GM21723 (cell line): Measurements from ENCODE around the gene LAMA4.
"Not testable (repeated sequence)": the region's sequence is repeated elsewhere in the genome, so short reads cannot be mapped to it uniquely, and the experiment has no call there.

Experiments used
- ATAC-seq: cut with Tn5 transposase; IDR thresholded peaks from one replicate; pipeline ENCODE4 v1.9.1; 2021; ENCODE audit warnings: mild to moderate bottlenecking, moderate library complexity; ENCODE audit not compliant: unreplicated experiment

LAMA4 gene

GRCh38 chr6:112153926-112154607, 100.3 kb downstream of the LAMA4 start:
- ATAC-seq = no peak

GRCh38 chr6:112150363-112150762, 104.0 kb downstream of the LAMA4 start:
- ATAC-seq = no peak

GRCh38 chr6:112149719-112150263, 104.6 kb downstream of the LAMA4 start:
- no peak for ATAC-seq

GRCh38 chr6:112149236-112149635, 105.1 kb downstream of the LAMA4 start:
- ATAC-seq = no peak

DNA sequence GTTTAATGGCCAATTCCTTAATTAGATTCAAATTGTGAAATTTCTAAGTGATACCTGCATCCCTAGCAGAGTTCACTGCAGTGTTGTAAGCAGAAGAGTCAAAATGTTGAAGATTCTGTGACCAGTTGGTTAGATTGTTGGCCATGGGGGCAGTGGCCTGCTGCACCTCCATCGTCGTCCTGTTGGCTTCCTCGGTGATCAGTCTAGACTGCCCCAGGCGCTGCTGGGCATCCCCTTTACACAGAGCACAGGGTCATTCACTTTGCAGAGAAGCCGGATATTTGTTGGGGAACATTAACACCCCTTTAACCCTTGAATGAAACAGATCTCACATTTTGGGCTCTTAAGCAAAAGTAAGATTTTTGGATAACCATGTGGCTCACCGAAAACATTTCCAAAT, 106.3 kb downstream of the LAMA4 start:
- no peak for ATAC-seq

GRCh38 chr6:112145080-112145573, 109.2 kb downstream of the LAMA4 start:
- ATAC-seq = no peak

DNA sequence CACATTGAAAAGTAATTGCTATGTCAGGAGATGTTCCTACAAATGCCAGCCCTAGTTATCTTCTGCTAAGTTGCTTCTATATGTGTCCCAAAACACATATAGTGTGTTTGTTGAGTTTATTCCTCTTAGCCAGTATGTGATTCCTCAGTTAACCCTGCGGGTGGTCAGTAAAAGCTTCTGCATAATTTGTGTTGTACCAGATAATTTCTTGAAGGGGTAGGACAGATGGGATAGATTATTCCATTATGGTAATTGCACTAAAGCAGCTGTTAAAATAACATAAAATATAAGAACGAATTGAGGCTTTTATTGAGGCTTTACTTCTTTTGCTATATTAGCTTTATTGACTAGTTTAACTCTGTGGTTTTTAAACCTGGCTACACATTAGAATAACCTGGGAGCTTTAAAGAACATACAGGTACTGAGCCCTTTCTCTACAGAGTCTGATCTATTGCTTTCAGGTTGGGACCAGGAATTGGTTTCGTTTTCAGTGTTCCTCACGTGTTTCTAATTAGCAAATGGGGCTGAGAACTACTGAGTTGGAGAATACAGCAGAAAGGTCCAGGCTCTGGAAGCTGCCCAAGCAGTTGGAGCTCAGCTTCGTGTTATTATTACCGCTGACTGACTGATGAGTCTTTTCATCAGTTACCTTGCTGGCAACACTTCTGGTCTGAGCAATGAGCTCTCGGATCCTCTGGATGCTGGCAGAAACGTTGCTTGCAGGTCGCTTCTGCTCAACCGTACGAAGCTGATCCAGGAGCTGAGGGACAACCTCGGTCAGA, 110.0 kb downstream of the LAMA4 start:
- no peak for ATAC-seq

DNA sequence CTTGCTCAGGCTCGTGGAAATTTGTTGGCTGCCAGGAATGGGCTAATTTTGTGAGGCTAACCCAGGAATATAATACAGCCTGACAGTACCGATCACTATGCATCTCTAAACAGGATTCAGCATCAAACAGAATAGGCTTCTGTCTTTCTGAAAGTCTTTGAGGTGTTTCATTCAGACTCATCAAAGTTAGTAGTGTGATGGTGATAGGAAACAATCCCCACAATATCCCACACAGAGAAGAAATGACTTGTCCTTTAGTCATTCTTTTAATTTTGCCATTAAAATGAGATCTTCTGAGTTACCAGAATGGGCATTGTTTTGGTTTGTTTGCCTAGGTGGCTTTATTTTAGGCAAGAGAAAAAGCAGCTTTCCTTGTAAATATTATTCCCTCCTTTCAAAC, 112.7 kb downstream of the LAMA4 start:
- no peak for ATAC-seq

GRCh38 chr6:112139052-112139451, 115.3 kb downstream of the LAMA4 start:
- ATAC-seq = no peak

DNA sequence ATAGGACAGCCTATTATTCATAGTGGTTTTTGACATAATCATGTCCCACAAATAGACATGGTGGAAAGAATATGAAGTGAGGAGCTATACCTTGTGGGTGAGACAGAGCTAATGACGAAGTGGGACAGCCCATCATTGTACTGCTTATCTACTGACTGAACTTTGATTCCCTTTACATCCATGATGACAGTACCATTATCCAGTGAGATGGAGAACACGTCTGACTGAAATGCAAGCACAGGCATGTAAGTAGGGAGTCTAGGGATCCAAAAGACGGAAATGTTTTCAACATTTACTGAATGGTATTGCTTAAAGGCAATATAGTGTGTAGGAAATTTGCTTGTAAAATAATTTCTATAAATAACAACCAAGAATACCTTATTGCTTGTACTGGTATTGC, 123.5 kb downstream of the LAMA4 start:
- no peak for ATAC-seq

GRCh38 chr6:112128208-112128607, 126.2 kb downstream of the LAMA4 start:
- no peak for ATAC-seq

DNA sequence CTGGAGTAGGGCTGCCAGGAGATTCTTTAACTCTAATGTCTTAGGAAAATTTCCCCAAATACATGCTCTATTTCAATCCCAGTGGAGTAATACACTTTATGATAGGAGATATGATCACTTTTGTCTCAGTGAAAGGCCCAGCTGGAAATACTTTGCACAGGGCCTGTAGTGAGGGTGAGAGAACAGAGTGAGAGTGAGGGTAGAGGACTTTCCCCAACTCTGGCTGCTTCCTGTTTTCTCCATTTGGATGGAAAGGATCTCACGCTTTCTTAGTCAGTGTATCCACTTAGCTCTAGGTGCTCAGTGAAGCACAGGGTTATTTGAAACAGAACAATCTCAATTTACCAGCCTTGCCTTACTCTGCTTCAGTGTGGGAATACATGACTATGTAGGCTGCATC, 130.4 kb downstream of the LAMA4 start:
- ATAC-seq = no peak

- no peak for ATAC-seq
These were observed 131.6 kb downstream of the LAMA4 start for GRCh38 chr6:112122756-112123155.

- no peak for ATAC-seq
These were observed 136.3 kb downstream of the LAMA4 start for GRCh38 chr6:112118034-112118433.

DNA sequence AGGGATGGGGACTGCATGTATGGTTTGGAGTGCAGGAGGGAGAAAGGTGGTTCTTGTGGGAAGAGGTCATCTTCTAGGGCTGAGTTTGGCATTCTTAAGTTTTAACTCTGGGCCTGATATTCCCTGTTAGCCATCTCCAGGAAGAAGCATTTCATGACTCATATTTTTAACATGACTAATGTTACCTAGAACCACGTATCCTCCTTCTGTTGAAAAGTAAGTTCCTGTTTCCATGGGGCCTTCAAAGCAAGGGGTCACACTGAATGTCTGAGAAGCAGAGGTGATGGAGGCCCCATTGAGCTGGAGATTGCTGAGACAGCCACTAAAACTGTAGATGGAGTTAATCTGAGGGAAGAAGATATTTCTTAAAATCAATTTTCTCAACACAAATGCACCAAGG, 136.8 kb downstream of the LAMA4 start:
- no peak for ATAC-seq

DNA sequence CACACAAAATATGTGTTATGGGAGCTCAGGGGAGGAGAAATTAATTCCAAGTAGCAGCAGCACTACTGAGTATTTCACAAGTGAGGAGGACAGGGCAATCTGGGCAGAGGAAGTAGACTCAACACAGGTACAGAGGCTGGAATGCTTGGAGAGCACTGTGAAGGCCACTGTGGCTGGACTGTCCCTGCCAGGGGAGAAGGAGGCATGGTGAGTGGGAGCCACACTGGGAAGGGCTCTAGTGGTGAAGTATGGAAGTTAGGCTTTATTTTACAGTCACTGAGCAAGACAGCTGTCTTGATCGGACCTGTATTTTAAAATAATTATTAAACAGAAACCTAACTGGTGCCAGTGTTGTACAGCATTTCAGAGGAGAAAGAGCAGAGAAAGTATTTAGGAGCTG, 138.1 kb downstream of the LAMA4 start:
- no peak for ATAC-seq

DNA sequence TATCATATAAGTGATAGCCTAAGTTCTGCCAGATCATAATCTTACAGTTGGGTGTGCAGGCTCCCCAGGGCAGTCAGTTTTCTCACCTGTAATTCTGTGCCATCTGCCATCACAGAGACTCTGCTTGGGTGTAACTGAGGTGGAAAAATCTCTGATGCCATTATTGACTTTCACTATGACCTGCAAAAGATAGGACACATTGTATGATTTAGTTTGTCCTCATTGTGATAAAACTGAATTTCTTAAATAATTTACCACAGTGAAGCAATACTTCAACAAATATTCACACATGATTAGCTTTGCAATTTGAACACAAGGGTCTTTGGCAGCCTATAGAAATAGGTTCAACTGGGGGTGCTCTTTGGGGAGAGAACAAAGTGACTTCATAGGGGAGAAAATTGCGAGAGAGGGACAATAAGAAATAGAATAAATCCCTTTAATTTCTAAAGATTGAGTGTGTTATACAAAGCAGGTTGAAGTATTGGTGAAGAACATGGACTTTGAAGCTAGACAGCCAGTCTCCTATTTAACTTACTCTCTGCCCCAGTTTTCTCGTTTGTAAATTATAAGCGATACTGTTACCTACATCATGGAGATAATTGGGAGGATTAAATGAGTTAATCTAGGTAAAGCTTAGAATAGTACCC, 139.7 kb downstream of the LAMA4 start:
- ATAC-seq = no peak

- ATAC-seq = no peak
These were observed 140.4 kb downstream of the LAMA4 start for GRCh38 chr6:112113918-112114317.

- no peak for ATAC-seq
These were observed 140.9 kb downstream of the LAMA4 start for GRCh38 chr6:112113431-112113830.

DNA sequence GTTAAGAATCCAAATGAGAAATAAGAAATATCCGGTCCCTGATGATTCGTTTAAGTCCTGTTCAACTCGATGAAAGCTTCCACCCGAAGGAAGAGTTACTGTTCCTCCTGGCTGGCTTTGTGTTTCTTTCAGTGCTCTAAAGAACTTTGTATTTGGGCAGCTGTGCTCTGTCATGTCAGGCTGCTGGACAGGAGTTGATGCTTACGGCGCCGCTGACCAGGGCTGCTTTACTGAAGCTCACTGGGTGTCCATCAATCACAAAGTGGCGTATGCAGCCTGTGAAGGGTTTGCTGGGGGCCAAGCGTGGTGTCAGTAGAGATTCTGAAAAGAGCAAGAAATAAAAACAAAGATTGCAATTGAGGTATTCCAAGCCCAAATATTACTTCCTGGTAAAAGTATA, 145.1 kb downstream of the LAMA4 start:
- no peak for ATAC-seq

DNA sequence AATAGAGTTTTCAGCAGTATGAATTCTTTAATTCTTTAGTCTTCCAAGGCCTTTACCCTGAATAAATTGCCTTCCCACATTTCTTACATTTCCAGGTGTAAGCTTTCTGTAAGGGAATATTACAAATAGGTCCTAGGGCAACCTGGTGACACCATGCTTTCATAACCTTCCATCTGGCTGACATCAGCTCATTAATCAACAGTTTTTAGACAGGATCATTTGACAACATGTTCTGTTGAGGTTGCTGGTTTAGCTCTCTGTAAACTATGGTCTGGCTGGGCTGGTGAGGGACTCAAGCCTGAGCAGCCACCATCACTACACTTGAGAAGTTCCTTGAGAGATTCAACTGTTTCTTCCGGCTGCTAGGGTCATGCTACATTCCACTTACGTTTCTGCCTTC, 147.8 kb downstream of the LAMA4 start:
- ATAC-seq = no peak

- ATAC-seq = not testable (repeated sequence)
These were observed 148.3 kb downstream of the LAMA4 start for GRCh38 chr6:112106026-112106425.
